Subcutaneous adipose tissue (tissue), 4 donors: ENCODE measurements around the gene GMNC. TPM values are rescaled to one million over a fixed set of nuclear protein-coding genes. Genes with fewer than 3 reads are reported as not detected.

Experiments used
- total RNA-seq, 4 donors: library from RNA; depleted of rRNA; stranded (reverse); fragments of >200 nt; gene quantifications; one replicate each; pipeline ENCODE4 v1.1.0, GENCODE V29; 2016
- TF ChIP-seq, protein P1 (sequence below): fragments of 450-650 bp; IDR thresholded peaks from one replicate; pipeline ENCODE4 v1.5.1; 2016; ENCODE audit warnings: low read depth, mild to moderate bottlenecking, control low read depth, antibody characterized with exemption, moderate library complexity

The GMNC gene
- total RNA-seq, 4 donors from 2014 or later = not detected

DNA sequence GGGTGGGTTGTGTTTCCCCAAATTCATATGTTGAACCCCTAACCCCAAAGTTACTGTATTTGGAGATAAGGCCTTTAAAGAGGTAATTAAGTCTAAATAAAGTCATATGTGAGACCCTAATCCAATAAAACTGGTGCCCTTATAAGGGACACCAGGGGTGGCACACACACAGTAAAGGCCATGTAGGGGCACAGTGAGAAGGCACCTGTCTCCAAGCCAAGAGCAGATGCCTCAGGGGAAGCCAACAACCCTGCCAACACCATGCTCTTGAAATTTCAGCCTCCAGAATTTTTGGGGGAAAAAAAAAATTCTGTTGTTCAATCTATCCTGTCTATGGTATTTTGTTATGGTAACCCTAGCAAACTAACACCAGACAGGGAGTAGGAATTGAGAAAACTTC, 1.5 kb upstream of the GMNC start:
- TF ChIP-seq, protein P1, sequence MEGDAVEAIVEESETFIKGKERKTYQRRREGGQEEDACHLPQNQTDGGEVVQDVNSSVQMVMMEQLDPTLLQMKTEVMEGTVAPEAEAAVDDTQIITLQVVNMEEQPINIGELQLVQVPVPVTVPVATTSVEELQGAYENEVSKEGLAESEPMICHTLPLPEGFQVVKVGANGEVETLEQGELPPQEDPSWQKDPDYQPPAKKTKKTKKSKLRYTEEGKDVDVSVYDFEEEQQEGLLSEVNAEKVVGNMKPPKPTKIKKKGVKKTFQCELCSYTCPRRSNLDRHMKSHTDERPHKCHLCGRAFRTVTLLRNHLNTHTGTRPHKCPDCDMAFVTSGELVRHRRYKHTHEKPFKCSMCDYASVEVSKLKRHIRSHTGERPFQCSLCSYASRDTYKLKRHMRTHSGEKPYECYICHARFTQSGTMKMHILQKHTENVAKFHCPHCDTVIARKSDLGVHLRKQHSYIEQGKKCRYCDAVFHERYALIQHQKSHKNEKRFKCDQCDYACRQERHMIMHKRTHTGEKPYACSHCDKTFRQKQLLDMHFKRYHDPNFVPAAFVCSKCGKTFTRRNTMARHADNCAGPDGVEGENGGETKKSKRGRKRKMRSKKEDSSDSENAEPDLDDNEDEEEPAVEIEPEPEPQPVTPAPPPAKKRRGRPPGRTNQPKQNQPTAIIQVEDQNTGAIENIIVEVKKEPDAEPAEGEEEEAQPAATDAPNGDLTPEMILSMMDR = no peak

DNA sequence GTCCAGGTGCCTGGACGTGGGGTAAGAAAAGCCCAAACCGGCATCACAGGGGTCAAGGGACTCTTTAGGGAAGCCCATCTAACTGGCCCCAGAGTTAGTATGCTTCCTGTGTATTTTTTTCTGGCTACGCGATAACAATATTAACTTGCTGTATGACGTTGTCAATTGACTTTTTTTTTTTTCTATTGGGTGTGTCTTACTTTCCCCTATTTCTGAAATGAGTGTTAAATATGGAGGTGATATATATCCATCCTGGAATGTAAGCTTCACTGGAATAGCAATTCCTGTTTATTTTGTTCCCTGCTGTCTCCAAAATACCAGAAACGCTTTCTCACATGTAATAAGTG, 598 bp upstream of the GMNC start:
- TF ChIP-seq, protein P1 = no peak

DNA sequence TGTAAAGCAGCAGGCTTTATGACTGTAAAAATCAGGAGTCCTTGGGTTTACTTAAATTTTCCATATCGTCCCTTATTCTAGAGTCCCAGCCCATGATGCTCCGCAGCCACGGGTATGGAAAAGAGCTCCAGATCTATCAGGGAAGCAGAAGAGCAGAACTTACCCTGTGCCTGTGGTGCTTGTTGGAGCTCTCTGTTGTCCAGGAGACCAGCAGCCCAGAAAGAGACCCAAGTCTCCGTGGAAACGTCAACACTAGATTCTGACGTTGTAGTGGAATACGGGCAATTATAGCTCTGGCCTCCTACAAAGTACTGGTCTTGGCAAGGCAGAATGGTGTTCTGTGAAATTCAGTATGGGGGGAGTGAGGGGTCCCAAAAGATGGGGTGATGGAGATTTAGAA, 2.0 kb downstream of the GMNC start:
- TF ChIP-seq, protein P1 = no peak

DNA sequence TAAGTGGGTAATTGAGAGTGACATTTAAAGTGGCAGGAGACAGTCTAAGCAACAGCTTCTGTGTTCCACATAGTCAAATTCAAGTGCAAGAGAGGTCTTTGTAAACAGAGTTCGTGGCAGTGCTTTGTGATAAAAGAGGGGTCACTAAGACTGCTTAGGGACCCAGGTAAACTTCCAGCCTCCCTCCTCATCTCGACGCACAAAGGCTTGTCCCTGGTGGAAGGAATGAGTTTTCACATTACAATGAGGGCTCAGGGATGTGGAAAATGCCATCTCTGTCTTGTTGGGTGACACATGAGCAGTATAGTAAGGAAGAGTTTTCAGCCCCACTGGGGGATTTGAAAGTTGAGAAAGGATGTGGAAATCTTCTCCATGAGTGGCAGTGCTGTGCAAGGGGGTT, 7.3 kb downstream of the GMNC start:
- TF ChIP-seq, protein P1 = no peak

DNA sequence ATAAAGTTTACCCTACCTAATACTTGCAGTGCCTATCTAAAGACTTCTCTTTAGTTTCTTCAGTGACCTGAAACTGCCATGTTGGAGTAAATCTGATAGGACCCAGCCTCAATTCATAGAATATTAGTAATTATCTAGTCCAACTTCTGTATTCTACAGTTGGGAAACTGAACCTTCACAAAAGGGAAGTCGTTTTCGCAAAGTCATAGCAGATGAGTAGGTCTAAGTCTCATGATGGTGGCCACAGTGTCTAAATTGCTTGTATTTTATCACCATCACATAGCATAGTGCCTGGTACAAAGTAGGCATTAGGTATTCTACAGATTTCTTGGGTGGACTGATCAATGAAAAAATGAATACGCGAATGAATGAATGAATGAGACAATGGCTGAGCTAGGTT, 8.4 kb downstream of the GMNC start:
- TF ChIP-seq, protein P1 = no peak

DNA sequence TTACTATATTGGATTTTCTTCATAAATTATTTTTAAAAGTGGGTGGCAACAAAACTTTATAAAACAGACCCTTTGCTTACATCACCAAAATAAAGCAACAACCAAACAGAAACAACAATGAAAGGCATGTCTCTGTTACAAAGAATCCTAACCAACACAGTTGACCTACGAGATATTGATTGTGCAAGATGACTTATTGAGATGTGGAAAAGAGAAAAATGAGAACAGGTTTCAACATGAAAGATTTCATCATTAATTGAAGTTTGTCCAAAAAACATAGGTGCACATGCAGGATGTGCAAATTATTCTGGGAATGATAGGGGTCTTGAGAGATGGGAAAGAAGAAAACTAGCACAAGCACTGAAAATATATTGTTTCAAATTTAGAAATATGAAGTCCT, 9.0 kb downstream of the GMNC start:
- TF ChIP-seq, protein P1 = no peak

DNA sequence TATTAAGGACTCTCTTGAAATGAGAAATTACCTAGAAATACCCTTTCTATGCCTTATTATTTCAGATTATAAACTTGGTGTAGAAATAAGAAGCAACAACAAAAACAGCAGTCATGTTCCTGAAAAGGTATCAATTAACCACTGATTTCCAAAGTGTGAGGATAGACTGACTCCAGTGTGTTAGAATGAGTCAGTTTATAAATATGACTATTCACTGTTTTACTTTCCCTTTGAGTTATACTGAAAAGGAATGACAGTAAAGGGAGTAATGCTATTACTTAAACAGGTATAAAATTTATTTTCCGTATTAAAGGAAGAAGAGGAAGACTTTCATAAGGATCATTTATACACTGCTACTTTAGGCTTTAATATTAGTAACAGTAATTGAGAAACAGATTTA, 12.9 kb downstream of the GMNC start:
- TF ChIP-seq, protein P1 = no peak

DNA sequence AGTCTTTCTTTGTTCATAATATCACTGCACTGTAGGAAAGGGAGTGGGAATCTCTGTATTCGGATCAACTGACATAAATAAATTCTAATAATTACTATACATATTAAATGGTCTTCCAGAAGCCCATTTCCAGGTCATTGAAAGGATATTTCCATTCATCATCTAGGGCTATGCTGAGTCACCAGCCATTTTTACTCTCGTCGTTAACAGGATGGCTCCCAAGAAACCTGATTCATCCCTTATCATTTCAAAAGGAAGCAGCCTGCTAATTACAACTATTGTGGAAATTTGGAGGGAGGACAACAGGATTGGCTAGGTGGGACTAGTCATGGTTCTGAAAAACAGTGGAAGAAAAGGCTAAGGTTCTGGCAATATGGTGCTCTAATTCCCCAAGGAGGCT, 13.6 kb downstream of the GMNC start:
- TF ChIP-seq, protein P1 = no peak
